AML-193 (cell line): ENCODE measurements around the gene INSL4.

Source experiments
- DNase-seq, 2 experiments: peaks; one replicate each; lab custom pipeline; 2025; lab: John Stamatoyannopoulos, UW

INSL4 gene

GRCh38 chr9:5231212-5231611 lies at the start of gene INSL4:
Gene INSL4 (plus strand): TSS chr9:5231419. CDS start chr9:5231524, 105 bp downstream.
- no peak for DNase-seq

GRCh38 chr9:5184776-5185175 lies 46.4 kb upstream of the INSL4 start:
- no peak for DNase-seq

- DNase-seq: no peak
These were observed 45.9 kb upstream of the INSL4 start, which contains the start of gene INSL6 for GRCh38 chr9:5185220-5185840. Gene INSL6 (minus strand): TSS chr9:5185639. CDS start chr9:5185602, 37 bp downstream.

- peak; percentile 56 to 60 for DNase-seq
These were observed 44.6 kb upstream of the INSL4 start for GRCh38 chr9:5186416-5187169.

GRCh38 chr9:5188060-5188984 lies 42.9 kb upstream of the INSL4 start:
- DNase-seq: no peak

GRCh38 chr9:5191985-5192384 lies 39.2 kb upstream of the INSL4 start:
- no peak for DNase-seq

GRCh38 chr9:5193345-5193744 lies 37.9 kb upstream of the INSL4 start:
- no peak for DNase-seq

GRCh38 chr9:5195463-5195862 lies 35.8 kb upstream of the INSL4 start:
- DNase-seq: no peak

- DNase-seq: no peak
These were observed 26.1 kb upstream of the INSL4 start for GRCh38 chr9:5205071-5205470.

- DNase-seq: no peak
These were observed 665 bp upstream of the INSL4 start for GRCh38 chr9:5230554-5230953.

GRCh38 chr9:5263351-5264218 lies 32.4 kb downstream of the INSL4 start:
- DNase-seq: no peak

- DNase-seq: no peak
These were observed 33.0 kb downstream of the INSL4 start for GRCh38 chr9:5264219-5264595.

GRCh38 chr9:5265939-5266338 lies 34.7 kb downstream of the INSL4 start:
- no peak for DNase-seq

- DNase-seq: no peak
These were observed 38.1 kb downstream of the INSL4 start for GRCh38 chr9:5269249-5269715.

GRCh38 chr9:5274770-5275169 lies 43.6 kb downstream of the INSL4 start:
- DNase-seq: no peak

- peak in 1 of 2 experiments; percentile 2 for DNase-seq
These were observed 47.3 kb downstream of the INSL4 start for GRCh38 chr9:5278486-5278885.
